IMR-90 (cell line): ENCODE data around the gene SHB. TPM values are rescaled to one million over a fixed set of nuclear protein-coding genes. Genes with fewer than 3 reads are reported as not detected.

Experiments used
- ATAC-seq: fragments of 200-7000 bp; cut with Tn5 transposase; 2 replicates; pipeline ENCODE4 v1.9.1; 2020; ENCODE audit warnings: low read depth, mild to moderate bottlenecking, moderate library complexity
- BruUV-seq: library from RNA; stranded (reverse); fragments of 400-500 nt; replicated peaks from 2 replicates; lab custom pipeline; 2021; lab: Mats Ljungman, UMichigan
- CTCF ChIA-PET: fragments of 300-600 bp; formaldehyde crosslinking; extraction: SDS; loops from one replicate; lab custom pipeline; 2021; ENCODE audit warnings: antibody characterized with exemption; lab: Yijun Ruan, JAX
- POLR2A ChIA-PET: fragments of 300-600 bp; sonication (Branson Sonifier 250); formaldehyde crosslinking; loops from one replicate; lab custom pipeline; 2022; ENCODE audit warnings: antibody characterized with exemption; ENCODE audit not compliant: unreplicated experiment; lab: Charles Lee
- DNase-seq: peaks from one replicate; pipeline ENCODE4 v3.0.0; 2013
- H2AFZ ChIP-seq: replicated peaks from 2 replicates; pipeline ENCODE3; 2013; ENCODE audit warnings: low read length, mild to moderate bottlenecking; ENCODE audit not compliant: poor library complexity
- H2AK5ac ChIP-seq: 2 replicates; pipeline ENCODE4 v1.6.1; 2013; ENCODE audit warnings: low read depth, low read length, inconsistent platforms
- H2AK9ac ChIP-seq: replicated peaks from 2 replicates; pipeline ENCODE3; 2013; ENCODE audit warnings: mild to moderate bottlenecking, low read depth, low read length, moderate library complexity; ENCODE audit not compliant: poor library complexity
- H2BK120ac ChIP-seq: 2 replicates; pipeline ENCODE4 v1.6.1; 2013; ENCODE audit warnings: low read depth, low read length, inconsistent platforms
- H2BK15ac ChIP-seq: 3 replicates; pipeline ENCODE4 v1.6.1; 2013; ENCODE audit warnings: low read depth, low read length, inconsistent platforms
- H2BK20ac ChIP-seq: 2 replicates; pipeline ENCODE4 v1.6.1; 2013; ENCODE audit warnings: low read depth, mild to moderate bottlenecking, inconsistent platforms, low read length, moderate library complexity
- H2BK5ac ChIP-seq: 2 replicates; pipeline ENCODE4 v1.6.1; 2013; ENCODE audit warnings: mild to moderate bottlenecking, low read depth, low read length, inconsistent platforms; ENCODE audit not compliant: poor library complexity, severe bottlenecking
- H3K14ac ChIP-seq: replicated peaks from 2 replicates; pipeline ENCODE4 v1.6.1; 2013; ENCODE audit warnings: low read depth, low read length, inconsistent platforms
- H3K18ac ChIP-seq: 2 replicates; pipeline ENCODE4 v1.6.1; 2013; ENCODE audit warnings: low read depth, low read length, control low read depth
- H3K23ac ChIP-seq: 2 replicates; pipeline ENCODE4 v1.6.1; 2013; ENCODE audit warnings: low read depth, low read length, inconsistent platforms
- H3K27ac ChIP-seq: 2 replicates; pipeline ENCODE4 v1.5.1; 2013; ENCODE audit warnings: mild to moderate bottlenecking, control low read depth, low read length; ENCODE audit not compliant: insufficient read depth
- H3K27me3 ChIP-seq: 2 replicates; pipeline ENCODE4 v1.6.1; 2013; ENCODE audit warnings: low read length; ENCODE audit not compliant: control insufficient read depth, insufficient read depth
- H3K36me3 ChIP-seq: 2 replicates; pipeline ENCODE4 v1.6.1; 2013; ENCODE audit warnings: low read length, mixed read lengths; ENCODE audit not compliant: control insufficient read depth, insufficient read depth
- H3K4ac ChIP-seq: 2 replicates; pipeline ENCODE4 v1.6.1; 2013; ENCODE audit warnings: low read depth, low read length, inconsistent platforms
- H3K4me1 ChIP-seq: 2 replicates; pipeline ENCODE4 v1.6.1; 2013; ENCODE audit warnings: low read length, mixed read lengths; ENCODE audit not compliant: control insufficient read depth, insufficient read depth
- H3K4me2 ChIP-seq: 2 replicates; pipeline ENCODE4 v1.6.1; 2013; ENCODE audit warnings: low read depth, mild to moderate bottlenecking, control low read depth, low read length, moderate library complexity
- H3K4me3 ChIP-seq: 2 replicates; pipeline ENCODE4 v1.5.1; 2013; ENCODE audit warnings: low read depth, mild to moderate bottlenecking, control low read depth, low read length, moderate library complexity; ENCODE audit not compliant: insufficient read depth
- H3K56ac ChIP-seq: 2 replicates; pipeline ENCODE4 v1.6.1; 2013; ENCODE audit warnings: low read length, inconsistent platforms; ENCODE audit not compliant: insufficient read depth; ENCODE audit errors: extremely low read depth
- H3K79me1 ChIP-seq, 2 experiments: 2 replicates each; pipeline ENCODE4 v1.6.1; 2013; ENCODE audit warnings: low read length in 2 of 2, inconsistent platforms in 1 of 2, low read depth in 1 of 2
- H3K9ac ChIP-seq: 2 replicates; pipeline ENCODE4 v1.6.1; 2013; ENCODE audit warnings: low read depth, low read length, control low read depth
- H3K9me1 ChIP-seq: 2 replicates; pipeline ENCODE4 v1.6.1; 2013; ENCODE audit warnings: low read length, inconsistent platforms; ENCODE audit not compliant: insufficient read depth
- H3K9me3 ChIP-seq: 2 replicates; pipeline ENCODE4 v1.6.1; 2013; ENCODE audit warnings: low read length; ENCODE audit not compliant: control insufficient read depth, insufficient read depth
- H4K20me1 ChIP-seq: 2 replicates; pipeline ENCODE4 v1.6.1; 2013; ENCODE audit warnings: low read length, inconsistent platforms; ENCODE audit not compliant: insufficient read depth
- H4K5ac ChIP-seq: 2 replicates; pipeline ENCODE4 v1.6.1; 2013; ENCODE audit warnings: mild to moderate bottlenecking, low read depth, low read length, control low read depth
- H4K8ac ChIP-seq, 2 experiments: 2 replicates each; pipeline ENCODE4 v1.6.1; 2013; ENCODE audit warnings: low read depth in 2 of 2, low read length in 2 of 2, control low read depth in 1 of 2, inconsistent platforms in 1 of 2
- H4K91ac ChIP-seq: 2 replicates; pipeline ENCODE4 v1.6.1; 2013; ENCODE audit warnings: low read depth, low read length, inconsistent platforms; ENCODE audit not compliant: insufficient read depth
- BHLHE40 ChIP-seq: fragments of 150-350 bp; IDR thresholded peaks from 2 replicates; pipeline ENCODE4 v1.6.1; 2016; ENCODE audit warnings: mild to moderate bottlenecking, low read depth, low read length
- CEBPB ChIP-seq: IDR thresholded peaks from 2 replicates; pipeline ENCODE4 v1.6.1; 2012; ENCODE audit warnings: low read depth, low read length, improper control_type of control experiment
- CHD1 ChIP-seq: IDR thresholded peaks from 2 replicates; pipeline ENCODE4 v1.6.1; 2012; ENCODE audit warnings: low read depth, low read length, improper control_type of control experiment
- FOS ChIP-seq: fragments of 150-350 bp; IDR thresholded peaks from 2 replicates; pipeline ENCODE4 v1.6.1; 2016; ENCODE audit warnings: low read depth, low read length
- MAFK ChIP-seq: IDR thresholded peaks from 2 replicates; pipeline ENCODE4 v1.6.1; 2012; ENCODE audit warnings: low read depth, low read length, improper control_type of control experiment
- MAZ ChIP-seq: IDR thresholded peaks from 2 replicates; pipeline ENCODE4 v1.6.1; 2012; ENCODE audit warnings: low read depth, mild to moderate bottlenecking, low read length, improper control_type of control experiment, moderate library complexity, borderline replicate concordance
- MXI1 ChIP-seq: IDR thresholded peaks from 2 replicates; pipeline ENCODE4 v1.6.1; 2012; ENCODE audit warnings: low read depth, mild to moderate bottlenecking, low read length, moderate library complexity, borderline replicate concordance
- NFE2L2 ChIP-seq: fragments of 150-350 bp; IDR thresholded peaks from 2 replicates; pipeline ENCODE4 v1.6.1; 2016; ENCODE audit warnings: low read depth, mild to moderate bottlenecking, low read length
- POLR2A ChIP-seq: IDR thresholded peaks from 2 replicates; pipeline ENCODE4 v1.6.1; 2012; ENCODE audit warnings: mild to moderate bottlenecking, low read depth, low read length
- RAD21 ChIP-seq: IDR thresholded peaks from 2 replicates; pipeline ENCODE4 v1.6.1; 2012; ENCODE audit warnings: low read length, improper control_type of control experiment
- RCOR1 ChIP-seq: IDR thresholded peaks from 2 replicates; pipeline ENCODE4 v1.6.1; 2012; ENCODE audit warnings: mild to moderate bottlenecking, low read length, improper control_type of control experiment; ENCODE audit not compliant: insufficient replicate concordance
- RFX5 ChIP-seq: IDR thresholded peaks from 2 replicates; pipeline ENCODE4 v1.8.0; 2012; ENCODE audit warnings: low read depth, mild to moderate bottlenecking, low read length, moderate library complexity
- SMC3 ChIP-seq: fragments of 150-350 bp; IDR thresholded peaks from 2 replicates; pipeline ENCODE4 v1.6.1; 2016; ENCODE audit warnings: low read depth, mild to moderate bottlenecking, antibody characterized with exemption, low read length, moderate library complexity
- WGBS, 2 experiments: methylation state at CpG; one replicate each; pipeline versions ENCODE4 v1.1.5 to v1.1.7; 2013; ENCODE audit warnings: missing lambda C conversion rate in 2 of 2; ENCODE audit not compliant: insufficient read length in 1 of 2; ENCODE audit errors: extremely low coverage in 2 of 2; 5-methylcytosine and 5-hydroxymethylcytosine counted together
- dilution Hi-C: fragments of 300-500 bp; cut with HindIII; formaldehyde crosslinking; loops from one replicate; pipeline ENCODE4 v1.14.3; 2018; ENCODE audit warnings: low sequenced_read_pairs; ENCODE audit not compliant: unreplicated experiment
- in situ Hi-C: fragments of 300-500 bp; cut with MboI; formaldehyde crosslinking; loops from 3 replicates; pipeline ENCODE4 v1.14.3; 2019; ENCODE audit warnings: low sequenced_read_pairs, inconsistent platforms, mixed read lengths
- intact Hi-C: fragments of 100-400 bp; cut with micrococcal nuclease; formaldehyde crosslinking; loops from 2 replicates; pipeline ENCODE4 v1.10.0; 2022
- polyA plus RNA-seq, 3 experiments: library from polyadenylated mRNA; depleted of rRNA; stranded (reverse); fragments of >200 nt; gene quantifications; 2 replicates each; pipeline ENCODE4 v1.2.3, GENCODE V29; 2012; ENCODE audit warnings: low replicate concordance in 1 of 3
- total RNA-seq: library from RNA; depleted of rRNA; stranded (reverse); fragments of >200 nt; gene quantifications from 2 replicates; pipeline ENCODE4 v1.2.3, GENCODE V29; 2012
- TF ChIP-seq, protein P1 (sequence below): fragments of 150-350 bp; IDR thresholded peaks from 2 replicates; pipeline ENCODE4 v1.6.1; 2017; ENCODE audit warnings: mild to moderate bottlenecking, antibody characterized with exemption, low read length, low read depth
- TF ChIP-seq, protein P2 (sequence below): fragments of 150-350 bp; IDR thresholded peaks from 2 replicates; pipeline ENCODE4 v1.6.1; 2016; ENCODE audit warnings: low read depth, mild to moderate bottlenecking, low read length, moderate library complexity, borderline replicate concordance

SHB gene
- total and polyA plus RNA-seq, 2 of the 4 experiments (the other 2 are of a cell fraction), result 6.1 to 20.4 TPM

DNA sequence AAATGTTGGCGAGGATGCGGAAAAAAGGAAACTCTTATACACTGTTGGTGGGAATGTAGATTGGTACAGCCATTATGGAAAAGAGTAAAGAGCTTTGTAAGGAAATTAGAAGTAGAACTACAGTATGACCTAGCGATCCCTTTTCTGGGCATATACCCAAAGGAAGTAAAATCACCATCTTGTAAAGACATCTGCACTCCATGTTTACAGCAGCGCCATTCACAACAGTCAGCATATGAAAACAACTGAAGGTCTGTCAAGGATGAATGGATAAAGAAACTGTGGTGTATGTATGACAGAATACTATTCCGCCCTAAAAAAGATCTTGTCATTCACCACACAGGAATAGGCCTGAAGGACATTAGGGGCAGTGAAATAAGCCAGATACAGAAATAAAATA is 137.4 kb downstream of the SHB start:
- no peak overlapping the region for H3K27ac ChIP-seq
- ChIA-PET POLR2A (no interaction called here), CTCF (no interaction called here)
- H3K56ac ChIP-seq, result no peak overlapping the region
- ATAC-seq, result no peak
- H2BK5ac ChIP-seq, result no peak overlapping the region
- no TSS peak for BruUV-seq
- H2AK9ac ChIP-seq, result no peak overlapping the region
- H3K18ac ChIP-seq, result no peak overlapping the region
- no peak overlapping the region for H3K23ac ChIP-seq
- WGBS, 2 experiments, result no CpG with 5 or more reads among the region's 5 CpGs
- in situ Hi-C loops, result no loop called here
- peak; percentile 66 for DNase-seq
- no peak for TF ChIP-seq MXI1
- TF ChIP-seq POLR2A, result no peak
- TF ChIP-seq SMC3, result no peak
- no peak for TF ChIP-seq FOS
- no peak for TF ChIP-seq NFE2L2
- TF ChIP-seq CHD1, result no peak
- no peak for TF ChIP-seq CEBPB
- TF ChIP-seq RFX5, result no peak
- no peak for TF ChIP-seq RAD21
- TF ChIP-seq, protein P1, sequence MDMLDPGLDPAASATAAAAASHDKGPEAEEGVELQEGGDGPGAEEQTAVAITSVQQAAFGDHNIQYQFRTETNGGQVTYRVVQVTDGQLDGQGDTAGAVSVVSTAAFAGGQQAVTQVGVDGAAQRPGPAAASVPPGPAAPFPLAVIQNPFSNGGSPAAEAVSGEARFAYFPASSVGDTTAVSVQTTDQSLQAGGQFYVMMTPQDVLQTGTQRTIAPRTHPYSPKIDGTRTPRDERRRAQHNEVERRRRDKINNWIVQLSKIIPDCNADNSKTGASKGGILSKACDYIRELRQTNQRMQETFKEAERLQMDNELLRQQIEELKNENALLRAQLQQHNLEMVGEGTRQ, result no peak
- TF ChIP-seq BHLHE40, result no peak
- TF ChIP-seq, protein P2, sequence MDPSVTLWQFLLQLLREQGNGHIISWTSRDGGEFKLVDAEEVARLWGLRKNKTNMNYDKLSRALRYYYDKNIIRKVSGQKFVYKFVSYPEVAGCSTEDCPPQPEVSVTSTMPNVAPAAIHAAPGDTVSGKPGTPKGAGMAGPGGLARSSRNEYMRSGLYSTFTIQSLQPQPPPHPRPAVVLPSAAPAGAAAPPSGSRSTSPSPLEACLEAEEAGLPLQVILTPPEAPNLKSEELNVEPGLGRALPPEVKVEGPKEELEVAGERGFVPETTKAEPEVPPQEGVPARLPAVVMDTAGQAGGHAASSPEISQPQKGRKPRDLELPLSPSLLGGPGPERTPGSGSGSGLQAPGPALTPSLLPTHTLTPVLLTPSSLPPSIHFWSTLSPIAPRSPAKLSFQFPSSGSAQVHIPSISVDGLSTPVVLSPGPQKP, result no peak
- TF ChIP-seq MAZ, result no peak
- no peak for TF ChIP-seq RCOR1
- no peak for TF ChIP-seq MAFK
- H4K5ac ChIP-seq, result no peak overlapping the region
- H3K36me3 ChIP-seq, result peaks cover 35% of the 10 kb centered on the region
- intact Hi-C loops, result no loop called here
- H3K4ac ChIP-seq, result no peak overlapping the region
- H4K20me1 ChIP-seq, result peaks cover 6% of the 10 kb centered on the region; the same call in 1 of the 2 replicates
- no peak overlapping the region for H4K8ac ChIP-seq
- no peak overlapping the region for H3K9ac ChIP-seq
- H3K27me3 ChIP-seq, result no peaks in the 10 kb centered on the region
- no peak overlapping the region for H2BK15ac ChIP-seq
- peaks cover 48 to 87% of the 10 kb centered on the region in 2 experiments for H3K79me1 ChIP-seq
- H3K9me1 ChIP-seq, result peaks cover 25% of the 10 kb centered on the region
- peaks cover 9% of the 10 kb centered on the region for H3K4me1 ChIP-seq
- no peak overlapping the region for H2BK120ac ChIP-seq
- H3K14ac ChIP-seq, result no peak overlapping the region
- H3K4me2 ChIP-seq, result no peak overlapping the region
- no peak overlapping the region for H2AK5ac ChIP-seq
- dilution Hi-C loops, result loop anchor here (25.0 kb wide), 1 partner anchor 131 kb away; the partner anchor contains the start of gene SHB
- no peaks in the 10 kb centered on the region for H3K9me3 ChIP-seq
- H4K91ac ChIP-seq, result no peak overlapping the region
- H2AFZ ChIP-seq, result no peak overlapping the region
- no peak overlapping the region for H3K4me3 ChIP-seq
- H2BK20ac ChIP-seq, result no peak overlapping the region
